H1 (cell line): ENCODE data around the gene NT5C3B. TPM values are rescaled to one million over a fixed set of nuclear protein-coding genes. Genes with fewer than 3 reads are reported as not detected.

Experiments
- CTCF ChIA-PET: fragments of 300-600 bp; sonication (Branson Sonifier 250); formaldehyde crosslinking; loops from one replicate; lab custom pipeline; 2021; ENCODE audit not compliant: partially characterized antibody; lab: Charles Lee
- POLR2A ChIA-PET: fragments of 300-600 bp; sonication (Branson Sonifier 250); formaldehyde crosslinking; loops from one replicate; lab custom pipeline; 2021; ENCODE audit warnings: inconsistent platforms; ENCODE audit not compliant: partially characterized antibody; lab: Charles Lee
- DNase-seq, 2 experiments: peaks; one replicate each; pipeline versions ENCODE4 v3.0.0 to v3.0.0-alpha.2; 2010 to 2022; ENCODE audit warnings: low spot score in 2 of 2, low read depth in 1 of 2, mixed read lengths in 1 of 2
- FAIRE-seq: peaks from 2 replicates; lab custom pipeline; 2011; peaks lifted over from hg19 to GRCh38; lab: Jason Lieb, UNC
- H2AFZ ChIP-seq: 2 replicates; pipeline ENCODE4 v1.8.1; 2012; ENCODE audit warnings: low read length, inconsistent platforms
- H2AK5ac ChIP-seq: 2 replicates; pipeline ENCODE4 v1.6.1; 2013; ENCODE audit warnings: low read depth, low read length
- H2BK120ac ChIP-seq: replicated peaks from 2 replicates; pipeline ENCODE3; 2013; ENCODE audit warnings: low read depth, low read length, inconsistent platforms
- H2BK12ac ChIP-seq: 2 replicates; pipeline ENCODE4 v1.6.1; 2013; ENCODE audit warnings: low read depth, low read length
- H2BK15ac ChIP-seq: 2 replicates; pipeline ENCODE4 v1.6.1; 2013; ENCODE audit warnings: low read length
- H2BK20ac ChIP-seq: 2 replicates; pipeline ENCODE4 v1.6.1; 2013; ENCODE audit warnings: low read length
- H2BK5ac ChIP-seq: 2 replicates; pipeline ENCODE4 v1.6.1; 2013; ENCODE audit warnings: low read depth, low read length
- H3K14ac ChIP-seq: 2 replicates; pipeline ENCODE4 v1.6.1; 2013; ENCODE audit warnings: inconsistent platforms; ENCODE audit not compliant: insufficient read length
- H3K18ac ChIP-seq: 2 replicates; pipeline ENCODE4 v1.6.1; 2013; ENCODE audit warnings: low read length; ENCODE audit errors: extremely low read depth
- H3K23ac ChIP-seq: 2 replicates; pipeline ENCODE4 v1.6.1; 2013; ENCODE audit warnings: inconsistent platforms; ENCODE audit not compliant: insufficient read length
- H3K23me2 ChIP-seq: 2 replicates; pipeline ENCODE4 v1.6.1; 2013; ENCODE audit warnings: low read depth, low read length
- H3K27ac ChIP-seq: 2 replicates; pipeline ENCODE4 v1.6.1; 2011; ENCODE audit warnings: low read depth, low read length, inconsistent platforms
- H3K27me3 ChIP-seq, 4 experiments: replicated peaks in 1 of 4; 1 replicate in 1 of 4; 2 replicates in 3 of 4; pipeline versions ENCODE4 v1.6.1 to v1.8.1; 2011 to 2013; ENCODE audit warnings: low read length in 3 of 4, mild to moderate bottlenecking in 3 of 4, inconsistent platforms in 2 of 4, mixed read lengths in 2 of 4, moderate library complexity in 1 of 4; ENCODE audit not compliant: control insufficient read depth in 3 of 4, insufficient read depth in 3 of 4; ENCODE audit errors: extremely low read depth in 1 of 4
- H3K36me3 ChIP-seq, 4 experiments: 2 replicates each; pipeline versions ENCODE4 v1.6.1 to v1.8.1; 2011 to 2013; ENCODE audit warnings: mild to moderate bottlenecking in 4 of 4, low read length in 3 of 4, moderate library complexity in 2 of 4, control low read depth in 1 of 4, inconsistent platforms in 1 of 4; ENCODE audit not compliant: insufficient read depth in 4 of 4, control insufficient read depth in 2 of 4
- H3K4ac ChIP-seq: replicated peaks from 2 replicates; pipeline ENCODE3; 2013; ENCODE audit warnings: low read length, low read depth, mixed read lengths, inconsistent platforms; ENCODE audit not compliant: insufficient read length
- H3K4me1 ChIP-seq, 4 experiments: replicated peaks in 1 of 4; 1 replicate in 1 of 4; 2 replicates in 3 of 4; pipeline versions ENCODE4 v1.6.1 to v1.8.1; 2011 to 2013; ENCODE audit warnings: low read length in 3 of 4, inconsistent platforms in 2 of 4, mixed read lengths in 1 of 4; ENCODE audit not compliant: insufficient read depth in 4 of 4, control insufficient read depth in 3 of 4
- H3K4me2 ChIP-seq, 2 experiments: 2 replicates each; pipeline versions ENCODE4 v1.6.1 to v1.8.1; 2011 to 2013; ENCODE audit warnings: low read depth in 2 of 2, low read length in 2 of 2, control low read depth in 1 of 2, inconsistent platforms in 1 of 2, mild to moderate bottlenecking in 1 of 2; ENCODE audit not compliant: insufficient read depth in 1 of 2
- H3K4me3 ChIP-seq, 4 experiments: fragments of 200-600, 300-600 bp in 1 of 4; sonication (generic), shearing (Covaris generic), sonication (Bioruptor Twin) in 1 of 4; 2 replicates each; pipeline versions ENCODE4 v1.5.1 to v1.8.1; 2011 to 2016; ENCODE audit warnings: low read length in 4 of 4, low read depth in 3 of 4, control low read depth in 2 of 4, inconsistent platforms in 2 of 4, mild to moderate bottlenecking in 2 of 4, mixed read lengths in 1 of 4, moderate library complexity in 1 of 4; ENCODE audit not compliant: insufficient read depth in 2 of 4; ENCODE audit errors: extremely low read depth in 1 of 4
- H3K56ac ChIP-seq: replicated peaks from 2 replicates; pipeline ENCODE3; 2013; ENCODE audit warnings: low read depth, mild to moderate bottlenecking, mixed read lengths, low read length, inconsistent platforms; ENCODE audit not compliant: insufficient read length
- H3K79me1 ChIP-seq: 2 replicates; pipeline ENCODE4 v1.6.1; 2013; ENCODE audit warnings: low read depth, low read length, control low read depth
- H3K79me2 ChIP-seq, 2 experiments: 2 replicates each; pipeline versions ENCODE4 v1.6.1 to v1.8.1; 2012 to 2013; ENCODE audit warnings: low read length in 2 of 2, mild to moderate bottlenecking in 2 of 2, inconsistent platforms in 1 of 2; ENCODE audit not compliant: insufficient read depth in 2 of 2, control insufficient read depth in 1 of 2
- H3K9ac ChIP-seq, 4 experiments: replicated peaks in 1 of 4; 1 replicate in 1 of 4; 2 replicates in 3 of 4; pipeline versions ENCODE4 v1.6.1 to v1.8.1; 2011 to 2013; ENCODE audit warnings: low read depth in 3 of 4, low read length in 3 of 4, control low read depth in 2 of 4, mild to moderate bottlenecking in 2 of 4, moderate library complexity in 2 of 4, inconsistent platforms in 1 of 4; ENCODE audit errors: extremely low read depth in 1 of 4
- H3K9me3 ChIP-seq, 2 experiments: 2 replicates each; pipeline versions ENCODE4 v1.6.1 to v1.8.1; 2012 to 2013; ENCODE audit warnings: mild to moderate bottlenecking in 2 of 2, moderate library complexity in 2 of 2, control low read depth in 1 of 2, inconsistent platforms in 1 of 2, low read depth in 1 of 2, low read length in 1 of 2, mixed read lengths in 1 of 2; ENCODE audit not compliant: insufficient read depth in 2 of 2
- H4K20me1 ChIP-seq, 2 experiments: replicated peaks in 1 of 2; 2 replicates each; pipeline versions ENCODE3 to v1.8.1; 2011 to 2013; ENCODE audit warnings: inconsistent platforms in 2 of 2, low read length in 2 of 2, mild to moderate bottlenecking in 1 of 2; ENCODE audit not compliant: insufficient read depth in 2 of 2, control insufficient read depth in 1 of 2
- H4K5ac ChIP-seq: 2 replicates; pipeline ENCODE4 v1.6.1; 2013; ENCODE audit warnings: low read length, low read depth, mixed read lengths, inconsistent platforms; ENCODE audit not compliant: insufficient read length
- H4K8ac ChIP-seq: 2 replicates; pipeline ENCODE4 v1.8.0; 2013; ENCODE audit warnings: mild to moderate bottlenecking, moderate library complexity, low read length, inconsistent platforms; ENCODE audit not compliant: insufficient read depth; ENCODE audit errors: extremely low read depth
- H4K91ac ChIP-seq: replicated peaks from 2 replicates; pipeline ENCODE3; 2013; ENCODE audit warnings: low read length, mixed read lengths, inconsistent platforms; ENCODE audit not compliant: insufficient read length
- ASH2L ChIP-seq: fragments of 200-600, 300-600 bp; sonication (generic); IDR thresholded peaks from one replicate; pipeline ENCODE4 v1.7.1; 2017; ENCODE audit warnings: low read length
- CBX5 ChIP-seq: fragments of 300-800, 300-1000 bp; sonication (generic); IDR thresholded peaks from 2 replicates; pipeline ENCODE4 v1.7.1; 2016; ENCODE audit warnings: antibody characterized with exemption, low read length, low read depth
- EGR1 ChIP-seq: IDR thresholded peaks from 2 replicates; pipeline ENCODE4 v1.6.1; 2011; ENCODE audit warnings: low read depth, low read length, borderline replicate concordance
- POU5F1 ChIP-seq: IDR thresholded peaks from 2 replicates; pipeline ENCODE4 v1.6.1; 2011; ENCODE audit warnings: low read depth, mild to moderate bottlenecking, low read length, moderate library complexity
- RAD21 ChIP-seq, 2 experiments: IDR thresholded peaks in 1 of 2; conservative IDR thresholded peaks in 1 of 2; 2 replicates each; pipeline ENCODE4 v1.6.1; 2011; ENCODE audit warnings: low read depth in 2 of 2, low read length in 2 of 2, improper control_type of control experiment in 1 of 2, inconsistent platforms in 1 of 2, mild to moderate bottlenecking in 1 of 2, moderate library complexity in 1 of 2
- WGBS, 2 experiments: shearing (Covaris generic) in 1 of 2; methylation state at CpG; one replicate each; pipeline versions ENCODE4 v1.1.6 to v1.1.7; 2013 to 2015; ENCODE audit warnings: low lambda C conversion rate in 2 of 2, mixed read lengths in 2 of 2, inconsistent platforms in 1 of 2, low coverage in 1 of 2, missing lambda C conversion rate in 1 of 2; ENCODE audit not compliant: insufficient replicate concordance in 2 of 2, insufficient coverage in 1 of 2, insufficient read length in 1 of 2; ENCODE audit errors: extremely low coverage in 1 of 2, missing lambda C conversion rate in 1 of 2; 5-methylcytosine and 5-hydroxymethylcytosine counted together
- polyA plus RNA-seq, 7 experiments: library from polyadenylated mRNA; depleted of rRNA in 3 of 7; stranded (reverse) in 5 of 7; unstranded in 2 of 7; fragments of >200 nt in 5 of 7; fragments of 200-250 nt in 2 of 7; gene quantifications; 1 replicate in 5 of 7; 2 replicates in 1 of 7; 4 replicates in 1 of 7; pipeline versions ENCODE4 v1.2.1 to v1.2.3, GENCODE V29; 2011 to 2013; ENCODE audit warnings: missing spikeins in 2 of 7, mixed read lengths in 2 of 7
- total RNA-seq: library from RNA; stranded (reverse); fragmentation: NEBNext Ultra II Directional; extraction: Animal tissue kit (Norgen Biotek cat#: 25700); gene quantifications from 2 replicates; pipeline ENCODE4 v1.2.1, GENCODE V29; 2021
- TF ChIP-seq, protein P1 (sequence below): IDR thresholded peaks from 2 replicates; pipeline ENCODE4 v1.6.1; 2012; ENCODE audit warnings: inconsistent platforms
- TF ChIP-seq, protein P2 (sequence below), 3 experiments: IDR thresholded peaks; 1 replicate in 2 of 3; 2 replicates in 1 of 3; pipeline versions ENCODE4 v1.5.1 to v1.6.1; 2011; ENCODE audit warnings: low read length in 3 of 3, mild to moderate bottlenecking in 3 of 3, inconsistent platforms in 2 of 3, low read depth in 1 of 3, moderate library complexity in 1 of 3; ENCODE audit not compliant: insufficient read depth in 1 of 3; ENCODE audit errors: control extremely low read depth in 1 of 3
- TF ChIP-seq, protein P3 (sequence below): IDR thresholded peaks from 2 replicates; pipeline ENCODE4 v1.6.1; 2011; ENCODE audit warnings: low read length, improper control_type of control experiment

The NT5C3B gene
- total and polyA plus RNA-seq, 2 of the 8 experiments (the other 6 are each of a cell fraction or from before 2014, with no cell fraction given) = 68.7 to 94.5 TPM

GRCh38 chr17:41785859-41786226, 50.2 kb downstream of the NT5C3B start:
- peaks cover 16% of the 10 kb centered on the region for H3K23me2 ChIP-seq
- H3K56ac ChIP-seq = peak overlapping the region; percentile 52
- FAIRE-seq (no peak), DNase-seq (peak in 1 of 2 experiments; percentile 76)
- no peak overlapping the region for H2BK120ac ChIP-seq
- peak overlapping the region; percentile 29; the same call in 1 of the 2 replicates for H2BK15ac ChIP-seq
- H3K9ac ChIP-seq = peak overlapping the region; percentile 63 to 71 (median 71)
- no peak overlapping the region for H2AK5ac ChIP-seq
- POLR2A ChIA-PET = interaction anchor here (0.6 to 9.3 kb wide), 29 partner anchors 9 to 1565 kb away, joined by 3 to 84 read pairs (median 7); partner anchors contain the start of genes ACLY, EIF1, FKBP10 and HAP1
- H3K4me3 ChIP-seq = peak overlapping the region; percentile 64 to 80 (median 72)
- H3K4me2 ChIP-seq = peak overlapping the region; percentile 89 to 97
- no peaks in the 10 kb centered on the region for H3K9me3 ChIP-seq
- H2AFZ ChIP-seq = no peak overlapping the region
- H3K27me3 ChIP-seq = no peaks in the 10 kb centered on the region
- WGBS, 2 experiments = 0% methylated on average over 2 of the region's 22 CpGs; no CpG with 5 or more reads in 1 of the 2 experiments
- H2BK12ac ChIP-seq = peak overlapping the region; percentile 71; the same call in 1 of the 2 replicates
- H4K8ac ChIP-seq = peak overlapping the region; percentile 86; the same call in 1 of the 2 replicates
- no peak overlapping the region for H3K14ac ChIP-seq
- peak overlapping the region; percentile 64 for H3K18ac ChIP-seq
- no peak for TF ChIP-seq EGR1
- TF ChIP-seq POU5F1 = no peak
- TF ChIP-seq, protein P1, sequence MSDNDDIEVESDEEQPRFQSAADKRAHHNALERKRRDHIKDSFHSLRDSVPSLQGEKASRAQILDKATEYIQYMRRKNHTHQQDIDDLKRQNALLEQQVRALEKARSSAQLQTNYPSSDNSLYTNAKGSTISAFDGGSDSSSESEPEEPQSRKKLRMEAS = peak; percentile 63
- peak; percentile 68 for TF ChIP-seq ASH2L
- TF ChIP-seq, protein P2, sequence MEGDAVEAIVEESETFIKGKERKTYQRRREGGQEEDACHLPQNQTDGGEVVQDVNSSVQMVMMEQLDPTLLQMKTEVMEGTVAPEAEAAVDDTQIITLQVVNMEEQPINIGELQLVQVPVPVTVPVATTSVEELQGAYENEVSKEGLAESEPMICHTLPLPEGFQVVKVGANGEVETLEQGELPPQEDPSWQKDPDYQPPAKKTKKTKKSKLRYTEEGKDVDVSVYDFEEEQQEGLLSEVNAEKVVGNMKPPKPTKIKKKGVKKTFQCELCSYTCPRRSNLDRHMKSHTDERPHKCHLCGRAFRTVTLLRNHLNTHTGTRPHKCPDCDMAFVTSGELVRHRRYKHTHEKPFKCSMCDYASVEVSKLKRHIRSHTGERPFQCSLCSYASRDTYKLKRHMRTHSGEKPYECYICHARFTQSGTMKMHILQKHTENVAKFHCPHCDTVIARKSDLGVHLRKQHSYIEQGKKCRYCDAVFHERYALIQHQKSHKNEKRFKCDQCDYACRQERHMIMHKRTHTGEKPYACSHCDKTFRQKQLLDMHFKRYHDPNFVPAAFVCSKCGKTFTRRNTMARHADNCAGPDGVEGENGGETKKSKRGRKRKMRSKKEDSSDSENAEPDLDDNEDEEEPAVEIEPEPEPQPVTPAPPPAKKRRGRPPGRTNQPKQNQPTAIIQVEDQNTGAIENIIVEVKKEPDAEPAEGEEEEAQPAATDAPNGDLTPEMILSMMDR (IDR thresholded peaks at IDR 0.05; ENCODE audit: control extremely low read depth in 1 of 3, insufficient read depth in 1 of 3, low read depth in 1 of 3, low read length in 3 of 3) = peak in 1 of 3 experiments; percentile 12; a peak in 1 of 4 replicates
- TF ChIP-seq RAD21 (IDR thresholded peaks at IDR 0.05 in 1 of 2, conservative IDR thresholded peaks at IDR 0.05 in 1 of 2; ENCODE audit: low read depth in 2 of 2, low read length in 2 of 2) = peak in 1 of 2 experiments; percentile 32; a peak in 2 of 4 replicates
- TF ChIP-seq, protein P3, sequence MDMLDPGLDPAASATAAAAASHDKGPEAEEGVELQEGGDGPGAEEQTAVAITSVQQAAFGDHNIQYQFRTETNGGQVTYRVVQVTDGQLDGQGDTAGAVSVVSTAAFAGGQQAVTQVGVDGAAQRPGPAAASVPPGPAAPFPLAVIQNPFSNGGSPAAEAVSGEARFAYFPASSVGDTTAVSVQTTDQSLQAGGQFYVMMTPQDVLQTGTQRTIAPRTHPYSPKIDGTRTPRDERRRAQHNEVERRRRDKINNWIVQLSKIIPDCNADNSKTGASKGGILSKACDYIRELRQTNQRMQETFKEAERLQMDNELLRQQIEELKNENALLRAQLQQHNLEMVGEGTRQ = 0 out of 2 replicates have a peak, but pooled peaks have one; percentile 4
- TF ChIP-seq CBX5 = no peak
- H3K27ac ChIP-seq = peak overlapping the region; percentile 70
- peaks cover 0 to 33% of the 10 kb centered on the region in 2 experiments; a peak in 3 of 4 replicates for H3K79me2 ChIP-seq
- peaks cover 2 to 19% (median 14%) of the 10 kb centered on the region in 4 experiments for H3K4me1 ChIP-seq
- 0 out of 2 replicates have a peak overlapping the region, but pooled peaks have one; percentile 20 for H2BK5ac ChIP-seq
- peaks cover 0 to 5% of the 10 kb centered on the region in 2 experiments for H4K20me1 ChIP-seq
- CTCF ChIA-PET = interaction anchor here (0.6 to 7.0 kb wide), 31 partner anchors 9 to 1592 kb away, joined by 3 to 149 read pairs (median 6); partner anchors contain the start of genes FKBP10 and P3H4
- no peak overlapping the region for H3K23ac ChIP-seq
- H3K4ac ChIP-seq = no peak overlapping the region
- peak overlapping the region; percentile 85 for H4K91ac ChIP-seq
- H2BK20ac ChIP-seq = 0 out of 2 replicates have a peak overlapping the region, but pooled peaks have one; percentile 32
- H3K79me1 ChIP-seq = peaks cover 10% of the 10 kb centered on the region
- no peaks in the 10 kb centered on the region for H3K36me3 ChIP-seq
- peak overlapping the region; percentile 80 for H4K5ac ChIP-seq
